HL-60/S4 treated with retinoic acid at 250 ng/mL for 4 days and 3 days (cell line): Measurements from ENCODE around the gene SPRY2.

Experiments
- in situ Hi-C: fragments of 300-500 bp; cut with MboI; formaldehyde crosslinking; loops from 2 replicates; pipeline ENCODE4 v1.7.0; 2022; ENCODE audit warnings: low sequenced_read_pairs

Gene SPRY2, protein sequence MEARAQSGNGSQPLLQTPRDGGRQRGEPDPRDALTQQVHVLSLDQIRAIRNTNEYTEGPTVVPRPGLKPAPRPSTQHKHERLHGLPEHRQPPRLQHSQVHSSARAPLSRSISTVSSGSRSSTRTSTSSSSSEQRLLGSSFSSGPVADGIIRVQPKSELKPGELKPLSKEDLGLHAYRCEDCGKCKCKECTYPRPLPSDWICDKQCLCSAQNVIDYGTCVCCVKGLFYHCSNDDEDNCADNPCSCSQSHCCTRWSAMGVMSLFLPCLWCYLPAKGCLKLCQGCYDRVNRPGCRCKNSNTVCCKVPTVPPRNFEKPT

DNA sequence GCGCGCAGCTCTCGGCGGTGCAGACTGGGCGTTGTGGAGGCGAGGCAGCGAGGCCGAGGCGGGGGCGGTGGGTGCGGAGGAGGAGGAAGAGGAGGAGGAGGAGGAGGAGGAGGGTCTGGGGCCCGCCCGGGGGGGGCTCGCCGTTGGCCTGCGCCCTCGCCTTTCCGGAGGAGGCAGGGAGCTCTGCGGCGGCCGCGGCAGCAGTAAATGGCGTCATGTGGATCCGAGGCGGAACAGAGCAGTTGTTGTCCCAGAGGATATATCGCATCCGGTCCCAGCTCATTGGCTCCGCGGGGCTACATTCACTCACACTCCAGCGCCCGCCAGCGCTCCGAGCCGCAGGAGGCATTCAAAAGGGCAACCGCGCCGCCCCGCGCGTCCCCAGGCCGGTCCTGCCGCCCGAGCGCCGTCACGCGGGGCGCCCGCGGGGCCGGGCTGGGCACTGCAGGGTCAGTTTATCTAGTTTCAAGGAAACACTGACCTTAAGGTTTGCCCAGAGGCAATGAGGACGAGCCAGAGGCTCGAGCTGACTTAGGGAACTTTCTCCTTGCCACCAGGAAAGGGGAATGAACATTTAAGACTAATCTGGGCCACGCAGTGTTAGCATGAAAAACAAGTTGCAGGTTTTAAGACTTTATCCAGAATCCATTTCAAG, at the start of gene SPRY2:
SPRY2 (minus strand) TSS at position 26 of the 655 bp plus-strand sequence. CDS start 3,421 bp downstream, outside the sequence.
- in situ Hi-C loops, result loop anchor here (25.0 kb wide), 1 partner anchor 179 kb away; no protein-coding TSS in a partner anchor

DNA sequence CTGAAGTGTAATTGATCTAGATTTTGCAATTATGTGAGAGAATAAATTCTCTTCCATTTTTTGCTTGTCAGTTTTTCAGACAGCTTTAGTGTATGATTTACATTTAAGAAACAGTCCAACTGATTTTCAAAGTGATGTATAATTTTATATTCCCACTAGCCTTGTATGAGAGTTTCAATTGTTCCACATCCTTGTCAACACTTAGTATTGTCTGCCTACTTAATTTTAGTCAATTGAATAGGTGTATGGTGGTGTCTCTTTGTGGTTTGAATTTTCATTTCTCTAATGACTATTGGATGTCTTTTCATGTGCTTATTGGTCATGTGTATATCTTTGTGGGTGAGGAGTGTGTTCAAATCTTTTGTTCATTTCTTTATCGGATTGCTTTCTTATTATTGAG, 49.4 kb upstream of the SPRY2 start:
- in situ Hi-C loops, result no loop called here

DNA sequence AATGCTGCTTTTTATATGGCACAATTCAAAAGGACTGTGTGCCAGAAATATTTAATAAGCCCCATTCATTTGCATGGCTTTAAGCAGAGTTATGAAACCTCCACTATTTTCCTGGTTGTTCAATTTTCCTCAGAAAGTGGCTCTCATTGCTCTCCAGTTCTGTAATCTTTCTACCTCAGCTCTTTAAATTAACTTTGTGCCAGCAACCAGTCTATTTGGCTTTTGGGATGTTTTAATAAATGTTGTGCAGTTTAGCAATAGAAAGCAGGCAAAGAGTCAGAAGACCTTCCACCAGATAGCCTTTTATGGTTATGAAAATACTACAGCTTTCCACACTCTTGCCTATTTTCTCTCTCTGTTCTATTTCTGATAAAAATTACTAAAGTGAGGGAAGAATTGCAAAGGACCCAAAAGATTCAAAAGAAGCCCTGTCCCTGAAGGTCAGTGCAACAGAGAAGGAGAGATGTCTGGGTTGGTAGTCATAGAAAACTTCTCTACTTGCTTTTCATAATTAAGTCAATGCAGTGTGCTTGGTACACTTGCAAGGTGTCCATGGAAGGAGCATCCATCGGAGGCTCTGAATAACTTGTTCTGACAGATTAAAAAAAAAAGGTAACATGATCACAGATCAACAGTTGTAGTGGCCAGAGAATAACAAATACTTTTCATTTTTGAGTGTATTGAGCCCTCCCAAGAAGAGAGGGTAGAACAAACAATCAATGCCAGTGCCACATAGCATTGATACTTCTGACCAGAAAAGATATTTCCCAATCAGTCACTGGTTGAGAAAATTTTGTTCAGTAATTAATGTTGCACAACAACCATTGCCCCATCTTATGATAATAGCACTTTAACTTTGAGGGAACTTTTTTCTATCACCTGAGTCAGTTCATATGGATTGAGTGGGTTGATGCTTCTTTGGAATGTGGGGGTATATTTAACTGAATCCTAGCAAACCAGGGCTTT, 48.4 kb upstream of the SPRY2 start:
- in situ Hi-C loops, result no loop called here

DNA sequence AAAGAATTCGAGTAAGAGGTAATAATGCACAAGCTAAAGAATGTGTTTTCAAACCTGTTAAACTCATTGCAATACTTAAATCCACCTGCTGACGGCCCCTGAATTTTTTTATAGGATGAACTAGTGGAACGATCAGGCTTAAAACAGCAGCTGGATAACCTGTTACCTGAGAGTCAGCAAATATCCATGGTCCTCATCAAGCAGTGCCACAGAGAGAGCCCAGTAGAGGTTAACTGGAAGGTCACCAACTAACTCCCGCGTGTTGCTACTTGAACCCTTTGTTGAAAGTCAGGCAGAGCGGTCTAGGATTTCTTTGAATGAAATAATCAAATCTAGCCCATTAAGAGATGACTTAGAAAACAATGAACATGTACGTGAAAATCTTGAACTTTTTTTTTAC, 47.6 kb upstream of the SPRY2 start:
- in situ Hi-C loops, result no loop called here

DNA sequence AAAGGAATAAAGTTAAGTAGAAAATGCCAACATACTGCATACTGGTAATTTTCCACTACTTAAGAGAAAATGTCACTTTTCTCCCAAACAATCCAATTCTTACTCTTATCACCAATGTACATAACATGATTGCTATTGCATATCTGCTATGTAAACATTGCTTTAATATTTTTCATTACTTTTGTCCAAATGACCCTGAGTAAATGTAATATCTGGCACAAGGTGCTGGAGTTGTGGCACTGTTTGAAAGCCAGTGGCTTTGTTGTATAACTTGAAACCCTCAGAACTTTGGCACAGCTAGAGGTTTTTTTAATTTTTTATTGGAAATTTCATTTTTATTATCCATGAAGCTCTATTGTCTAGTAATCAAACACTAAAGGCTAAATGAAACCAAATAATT, 45.7 kb upstream of the SPRY2 start:
- in situ Hi-C loops, result no loop called here

DNA sequence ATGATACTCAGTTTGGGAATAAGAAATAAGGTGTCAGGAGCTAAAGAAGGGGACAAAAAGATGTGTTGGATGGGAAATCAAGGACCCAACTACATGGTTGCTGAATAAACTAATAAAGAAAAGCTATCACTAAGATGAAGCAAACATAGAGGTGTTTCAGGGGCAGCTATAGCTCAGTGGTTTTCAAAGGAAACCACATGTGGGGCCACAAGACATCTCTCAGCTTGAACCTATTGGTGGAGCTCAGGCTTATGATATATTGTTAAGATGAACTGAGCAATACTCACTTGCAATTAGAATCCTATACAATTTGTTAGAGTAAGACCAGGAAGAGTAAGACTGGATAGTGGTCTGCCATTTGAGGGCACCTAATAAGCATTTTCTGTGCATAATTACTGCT, 45.1 kb upstream of the SPRY2 start:
- in situ Hi-C loops, result no loop called here

DNA sequence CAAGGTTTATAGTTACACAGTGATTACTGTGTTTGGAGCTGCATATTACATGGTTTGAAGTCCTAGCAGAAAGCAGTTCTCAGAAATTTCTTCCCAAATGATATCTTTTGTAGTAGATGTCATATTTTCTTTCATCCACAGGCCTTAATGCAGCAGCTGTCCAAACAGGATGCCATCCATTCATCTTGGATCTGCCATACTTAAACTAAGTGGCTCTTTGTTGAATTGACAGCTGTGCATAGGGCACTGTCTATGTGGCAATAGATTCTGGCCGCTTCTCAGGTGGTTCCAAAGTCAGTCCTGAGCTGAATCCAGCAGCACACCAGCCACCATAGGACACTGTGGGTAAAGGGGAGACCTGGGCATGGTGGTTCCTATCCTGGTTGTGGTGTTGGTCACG, 41.6 kb upstream of the SPRY2 start:
- in situ Hi-C loops, result no loop called here

DNA sequence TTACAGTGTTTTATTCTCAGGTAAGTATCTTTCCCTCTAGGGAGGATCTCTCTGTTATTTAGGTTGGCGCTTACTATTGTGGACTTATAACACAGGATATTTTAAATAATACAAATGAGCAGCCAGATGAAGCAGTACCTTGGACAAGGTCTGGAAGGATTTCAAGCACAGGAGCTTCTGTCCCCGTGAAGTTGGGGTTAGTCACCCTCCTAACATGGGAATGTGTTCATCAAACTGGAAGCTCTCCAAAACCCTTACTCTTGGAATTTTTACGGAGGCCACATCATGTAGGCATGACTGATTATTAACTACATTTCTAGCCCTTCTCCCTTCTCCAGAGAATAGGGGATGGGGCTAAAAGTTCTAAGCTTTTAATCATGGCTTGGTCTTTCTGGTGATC, 38.3 kb upstream of the SPRY2 start:
- in situ Hi-C loops, result no loop called here

DNA sequence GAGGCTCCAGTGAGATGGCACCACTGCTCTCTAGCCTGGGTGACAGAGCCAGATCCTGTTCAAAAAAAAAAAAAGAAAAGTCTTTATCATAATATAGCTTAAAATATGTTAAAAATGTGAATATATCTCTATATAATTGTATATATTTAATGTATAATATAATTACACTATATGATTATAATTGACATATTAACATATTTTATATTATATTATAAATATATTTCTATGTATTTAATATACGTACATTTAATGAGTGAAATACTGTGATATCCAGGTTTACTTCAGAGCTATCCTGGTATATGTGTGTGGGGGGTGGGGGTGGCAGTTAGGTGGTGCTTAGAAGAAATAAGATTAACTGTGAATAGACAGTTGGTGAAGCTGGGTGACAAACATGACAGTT, 35.6 kb upstream of the SPRY2 start:
- in situ Hi-C loops, result no loop called here

DNA sequence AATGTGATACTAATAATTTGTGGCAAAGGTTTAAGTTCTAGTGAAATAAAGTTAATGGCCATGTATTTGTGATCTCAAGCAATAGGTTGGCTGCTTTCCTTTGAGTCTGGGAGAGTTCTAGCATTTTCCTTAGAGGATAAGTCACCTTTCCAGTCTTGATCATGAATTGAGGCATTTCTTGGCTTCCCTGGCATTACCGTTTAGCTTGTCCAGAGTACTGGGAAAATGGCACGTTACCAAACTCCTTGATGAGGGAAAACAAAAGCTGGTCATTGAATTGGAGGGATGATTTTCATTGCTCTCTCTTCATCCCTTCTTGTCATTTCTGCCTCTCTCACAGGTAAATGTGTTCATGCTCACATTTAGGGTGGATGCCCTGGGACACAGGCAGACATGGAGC, 34.0 kb upstream of the SPRY2 start:
- in situ Hi-C loops, result loop anchor here (25.0 kb wide), 1 partner anchor 688 kb away; no protein-coding TSS in a partner anchor

DNA sequence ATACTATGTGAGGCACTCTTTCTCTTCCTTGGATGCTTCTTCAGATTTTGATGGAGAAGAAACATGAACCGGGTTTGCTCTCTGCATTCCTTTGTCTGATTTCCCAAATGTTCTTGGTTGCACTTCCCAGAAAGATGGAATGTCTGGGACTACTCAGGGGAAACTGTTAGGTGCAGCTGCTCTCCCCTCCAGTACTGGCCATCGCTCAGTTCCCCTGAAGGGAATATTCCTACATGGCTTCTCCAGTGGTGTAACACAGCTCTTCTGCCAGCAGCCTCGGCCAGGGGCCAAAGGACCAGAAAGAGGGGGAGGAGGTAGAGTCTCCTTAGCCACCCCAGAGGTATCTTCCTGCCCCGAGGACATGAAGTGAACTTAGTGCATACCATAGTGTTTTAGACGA, 33.5 kb upstream of the SPRY2 start:
- in situ Hi-C loops, result loop anchor here (25.0 kb wide), 1 partner anchor 687 kb away; no protein-coding TSS in a partner anchor

DNA sequence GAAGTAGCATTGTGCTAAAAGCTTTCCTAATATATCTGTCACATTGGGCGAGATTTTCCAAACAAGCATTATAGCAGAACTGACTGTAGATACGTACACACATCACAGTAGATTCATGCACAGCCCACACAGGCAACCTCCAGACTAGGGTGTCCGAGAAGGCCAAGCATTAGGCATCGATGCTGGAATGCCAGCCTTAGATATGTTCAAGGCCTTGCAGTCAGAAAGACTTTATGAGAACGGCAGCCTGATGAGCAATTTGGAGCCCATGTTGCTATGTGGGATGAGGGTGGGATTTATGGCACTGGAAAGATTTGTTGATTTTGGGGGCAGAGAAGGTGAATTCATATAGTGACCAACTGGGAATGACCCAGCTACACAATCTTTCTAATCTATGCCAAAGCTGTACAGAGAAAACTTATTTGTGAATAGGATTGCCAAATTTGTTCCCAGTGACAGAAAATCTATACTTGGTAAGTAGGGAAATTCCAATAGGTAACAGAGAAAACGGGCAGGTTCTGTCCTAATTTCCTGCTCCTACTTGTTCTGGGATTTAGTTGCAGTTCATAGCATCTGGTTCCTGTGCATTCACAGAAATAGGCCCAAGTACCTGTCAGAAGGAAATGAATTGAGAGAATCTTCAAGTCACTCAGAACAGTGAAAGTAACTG, 31.0 kb upstream of the SPRY2 start:
- in situ Hi-C loops, result loop anchor here (25.0 kb wide), 1 partner anchor 685 kb away; no protein-coding TSS in a partner anchor

DNA sequence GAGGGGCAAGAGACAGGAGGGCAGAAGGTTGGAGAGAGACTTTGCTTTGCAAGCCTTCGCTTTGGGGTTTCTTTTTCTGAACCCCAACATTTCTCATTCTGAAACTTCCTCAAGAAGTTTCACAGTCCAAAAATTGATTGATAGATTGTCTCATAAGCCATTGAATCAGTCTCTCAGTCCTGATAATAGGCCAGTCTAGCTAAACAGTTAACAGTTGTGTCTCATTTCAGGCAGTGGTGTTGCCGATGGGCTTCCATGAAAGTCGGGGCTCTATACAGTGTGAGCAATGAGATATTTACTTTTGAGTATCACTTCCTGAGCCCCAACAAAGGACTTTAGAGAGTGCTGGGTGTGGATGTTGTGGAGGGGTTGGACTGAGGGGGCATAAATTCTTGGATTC, 26.5 kb upstream of the SPRY2 start:
- in situ Hi-C loops, result loop anchor here (25.0 kb wide), 1 partner anchor 680 kb away; no protein-coding TSS in a partner anchor

DNA sequence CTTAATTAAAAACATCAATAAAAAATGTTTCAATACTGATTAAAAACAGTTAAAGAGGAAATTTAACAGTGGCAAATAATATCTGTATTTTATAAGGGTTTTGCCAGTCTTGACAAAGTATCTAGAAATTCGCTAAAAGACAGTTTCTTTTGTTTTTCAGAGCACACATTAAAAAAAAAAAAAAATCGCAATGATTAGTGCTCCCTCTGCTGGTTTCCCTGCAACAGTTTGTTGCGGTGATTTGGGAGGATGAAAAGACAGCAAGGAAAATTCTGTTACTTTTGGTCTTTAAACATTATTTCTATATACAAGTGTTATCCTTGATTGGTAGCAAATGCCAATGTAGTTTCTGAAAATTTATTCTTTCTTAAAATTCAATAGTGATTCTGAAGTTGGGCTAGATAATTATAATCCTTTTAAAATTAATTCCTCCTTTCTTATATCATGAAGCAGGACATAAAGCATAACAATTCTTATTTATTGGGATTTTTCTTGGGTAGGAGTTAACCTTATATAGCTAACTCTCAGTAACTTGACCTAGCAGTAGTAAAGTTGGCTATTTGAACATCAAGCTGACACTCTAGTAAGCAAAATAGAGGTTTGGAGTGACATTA, 23.1 kb upstream of the SPRY2 start:
- in situ Hi-C loops, result loop anchor here (25.0 kb wide), 1 partner anchor 677 kb away; no protein-coding TSS in a partner anchor

DNA sequence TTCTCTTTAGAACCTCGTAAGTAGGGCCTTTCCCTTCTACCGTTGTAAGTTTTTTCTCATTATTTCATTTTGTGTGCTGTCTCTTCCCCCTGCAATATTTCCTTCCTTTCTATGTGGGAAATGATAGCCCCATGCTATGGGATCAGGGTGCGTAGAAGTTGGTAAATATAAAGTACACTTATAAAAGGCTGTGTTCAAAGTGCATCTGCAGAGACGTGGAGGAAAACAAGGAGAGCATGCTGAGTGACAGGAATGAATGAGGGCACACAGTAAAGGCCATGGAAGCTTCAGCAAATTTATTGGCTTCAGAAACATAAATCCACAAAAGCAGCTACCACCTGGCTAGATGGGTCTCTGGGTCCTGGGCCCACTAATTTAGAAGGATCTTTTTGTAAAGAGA, 21.6 kb upstream of the SPRY2 start:
- in situ Hi-C loops, result loop anchor here (25.0 kb wide), 1 partner anchor 675 kb away; no protein-coding TSS in a partner anchor

DNA sequence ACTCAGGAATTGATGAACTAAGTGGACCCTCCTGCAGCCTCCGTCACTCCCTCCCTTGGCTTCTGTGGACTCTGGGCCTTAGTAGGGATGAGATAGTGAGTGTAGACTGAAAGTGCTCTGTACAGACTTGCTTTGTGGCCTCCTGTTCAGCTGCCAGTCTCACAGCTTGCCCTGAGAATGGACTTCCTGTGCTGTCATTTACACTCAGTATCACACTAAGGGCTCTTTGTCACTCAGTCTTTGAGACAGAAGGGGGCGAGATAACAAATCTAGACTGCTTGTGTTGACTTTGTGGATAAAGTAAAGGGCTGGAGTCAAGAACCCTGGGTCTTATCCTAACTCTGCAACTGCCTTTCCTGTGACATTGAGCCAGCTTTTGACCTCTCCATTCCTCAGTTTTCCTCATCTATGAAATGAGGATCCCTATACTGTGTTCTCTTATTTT, 21.0 kb upstream of the SPRY2 start:
- in situ Hi-C loops, result loop anchor here (25.0 kb wide), 1 partner anchor 675 kb away; no protein-coding TSS in a partner anchor

DNA sequence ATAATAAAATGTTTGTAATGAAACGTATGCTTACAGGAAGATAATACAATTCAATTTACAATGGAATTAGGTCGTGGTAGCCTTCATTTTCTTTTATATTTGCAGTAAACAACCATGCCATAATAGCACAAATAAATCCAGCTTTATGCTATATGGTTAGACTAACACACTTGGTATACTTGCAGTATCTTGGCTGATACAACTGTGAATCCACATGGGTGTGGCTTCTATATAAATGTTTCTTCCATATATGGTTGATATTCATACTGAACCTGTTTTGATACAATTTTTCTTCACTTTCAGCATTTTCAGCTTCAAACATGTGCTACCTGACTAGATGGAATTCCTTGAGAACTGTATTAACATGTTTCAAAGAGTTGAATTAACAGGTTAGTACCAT, 20.4 kb upstream of the SPRY2 start:
- in situ Hi-C loops, result loop anchor here (25.0 kb wide), 1 partner anchor 674 kb away; no protein-coding TSS in a partner anchor

DNA sequence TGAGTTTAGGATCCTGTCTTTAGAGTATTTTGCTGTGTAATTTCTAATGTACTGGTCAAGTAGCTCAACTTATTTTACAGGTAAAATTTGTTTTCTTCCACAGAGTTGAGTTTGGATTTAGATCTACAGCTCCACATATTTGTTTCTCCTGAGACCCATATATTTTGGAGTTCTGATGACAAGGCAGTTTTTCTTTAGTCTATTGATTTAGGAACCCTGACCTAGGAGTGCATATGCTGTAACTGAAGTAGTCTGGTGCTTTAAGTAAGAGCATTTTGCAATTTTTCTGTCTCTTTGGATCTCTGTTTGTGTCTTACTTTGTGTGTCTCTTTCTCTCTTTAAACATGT, 19.5 kb upstream of the SPRY2 start:
- in situ Hi-C loops, result loop anchor here (25.0 kb wide), 1 partner anchor 673 kb away; no protein-coding TSS in a partner anchor

DNA sequence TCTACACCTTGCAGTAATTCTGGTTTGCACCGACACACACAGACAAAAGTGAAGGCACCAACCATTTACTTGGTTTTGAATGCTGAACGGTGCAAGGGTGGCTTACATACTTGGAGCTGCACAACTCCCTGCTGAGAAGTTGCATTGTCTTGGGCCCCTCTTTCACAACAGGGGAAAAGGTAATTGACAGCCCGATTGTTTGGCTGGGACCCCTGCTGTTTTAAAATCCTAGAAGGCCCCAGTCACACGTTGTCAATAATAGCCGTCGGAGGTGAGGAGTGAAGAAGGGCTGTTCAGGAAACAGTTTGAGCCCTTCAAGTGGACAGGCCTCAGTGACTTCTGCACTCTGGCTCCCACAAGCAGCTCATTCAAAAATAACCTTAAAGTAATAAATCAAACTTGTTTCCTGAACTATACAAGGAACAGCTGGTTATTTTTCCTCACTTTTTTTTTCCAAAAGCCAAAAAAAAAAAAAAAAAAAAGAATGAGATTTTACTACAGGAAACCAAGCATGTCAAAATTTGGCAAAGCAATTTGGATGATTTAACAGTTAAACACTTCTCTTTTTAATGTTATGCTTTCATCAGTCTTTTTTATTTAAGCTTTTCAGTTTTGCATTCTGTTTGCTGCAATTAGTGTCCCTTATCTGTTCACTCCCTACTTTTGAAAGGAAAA, 19.0 kb upstream of the SPRY2 start:
- in situ Hi-C loops, result loop anchor here (25.0 kb wide), 1 partner anchor 673 kb away; no protein-coding TSS in a partner anchor
